ENCODE results near the gene STRIP2. TPM values are rescaled to one million over a fixed set of nuclear protein-coding genes. Genes with fewer than 3 reads are reported as not detected.

The STRIP2 gene
- total and polyA plus RNA-seq, 9 donors: 0.12 to 1.6 (median 0.92) TPM

GRCh38 chr7:129456421-129456820, 22.2 kb downstream of the STRIP2 start:
- TF ChIP-seq POLR2A (IDR thresholded peaks at IDR 0.05) (no peak), EP300 (IDR thresholded peaks at IDR 0.05) (no peak), CTCF (IDR thresholded peaks at IDR 0.05) (no peak)
- H3K4me3 ChIP-seq: no peak overlapping the region
- no peaks in the 10 kb centered on the region for H3K36me3 ChIP-seq
- intact Hi-C loops (cut with DNase I): loop anchor here in 1 of 4 donors (10.0 kb wide), 1 partner anchor 82 kb away; no protein-coding TSS in a partner anchor
- no peaks in the 10 kb centered on the region for H3K27me3 ChIP-seq
- no peaks in the 10 kb centered on the region for H3K9me3 ChIP-seq
- no peak overlapping the region for H3K27ac ChIP-seq
- H3K4me1 ChIP-seq (ENCODE audit: insufficient read depth): no peaks in the 10 kb centered on the region
- DNase-seq: no peak
- WGBS, 3 donors: 93 to 94% (median 93%) methylated on average over 10 of the region's 10 CpGs

- H3K27ac ChIP-seq: no peak overlapping the region
- H3K27me3 ChIP-seq: no peaks in the 10 kb centered on the region
- no peak for TF ChIP-seq EP300 (IDR thresholded peaks at IDR 0.05)
- H3K4me1 ChIP-seq (ENCODE audit: insufficient read depth): no peaks in the 10 kb centered on the region
- H3K9me3 ChIP-seq: no peaks in the 10 kb centered on the region
- no peaks in the 10 kb centered on the region for H3K36me3 ChIP-seq
- intact Hi-C loops (cut with DNase I): loop anchor here in 1 of 4 donors (10.0 kb wide), 1 partner anchor 82 kb away; no protein-coding TSS in a partner anchor
- WGBS, 3 donors: 85 to 89% (median 88%) methylated on average over 3 of the region's 3 CpGs
- no peak overlapping the region for H3K4me3 ChIP-seq
- no peak for DNase-seq
Observed at GRCh38 chr7:129457101-129457500, 22.9 kb downstream of the STRIP2 start.

- Histone ChIP-seq H3K9me3 (no peaks in the 10 kb centered on the region), H3K27ac (no peak overlapping the region), H3K27me3 (no peaks in the 10 kb centered on the region), H3K36me3 (no peaks in the 10 kb centered on the region), H3K4me3 (no peak overlapping the region), H3K4me1 (ENCODE audit: insufficient read depth) (no peaks in the 10 kb centered on the region)
- intact Hi-C loops (cut with DNase I): loop anchor here in 1 of 4 donors (10.0 kb wide), 1 partner anchor 83 kb away; no protein-coding TSS in a partner anchor
- DNase-seq: no peak
- 91 to 97% (median 97%) methylated on average over 5 of the region's 5 CpGs for WGBS, 3 donors
- TF ChIP-seq EP300 (IDR thresholded peaks at IDR 0.05) (no peak), CTCF (IDR thresholded peaks at IDR 0.05) (no peak)
Observed at GRCh38 chr7:129458171-129458570, 23.9 kb downstream of the STRIP2 start.

- WGBS, 3 donors: 97 to 99% (median 98%) methylated on average over 2 of the region's 2 CpGs
- intact Hi-C loops (cut with DNase I): loop anchor here in 1 of 4 donors (10.0 kb wide), 1 partner anchor 247 kb away; no protein-coding TSS in a partner anchor
- no peak overlapping the region for H3K27ac ChIP-seq
- no peak overlapping the region for H3K4me3 ChIP-seq
- no peak for DNase-seq
- TF ChIP-seq POLR2A (IDR thresholded peaks at IDR 0.05): no peak
- no peak for TF ChIP-seq EP300 (IDR thresholded peaks at IDR 0.05)
- TF ChIP-seq CTCF (IDR thresholded peaks at IDR 0.05): no peak
- H3K4me1 ChIP-seq (ENCODE audit: insufficient read depth): no peaks in the 10 kb centered on the region
- no peaks in the 10 kb centered on the region for H3K36me3 ChIP-seq
- H3K27me3 ChIP-seq: no peaks in the 10 kb centered on the region
- H3K9me3 ChIP-seq: no peaks in the 10 kb centered on the region
Observed at GRCh38 chr7:129461809-129462208, 27.6 kb downstream of the STRIP2 start.

GRCh38 chr7:129462420-129462819, 28.2 kb downstream of the STRIP2 start:
- Histone ChIP-seq H3K4me3 (no peak overlapping the region), H3K4me1 (ENCODE audit: insufficient read depth) (no peaks in the 10 kb centered on the region), H3K27me3 (no peaks in the 10 kb centered on the region), H3K36me3 (no peaks in the 10 kb centered on the region), H3K27ac (no peak overlapping the region), H3K9me3 (no peaks in the 10 kb centered on the region)
- intact Hi-C loops (cut with DNase I): loop anchor here in 1 of 4 donors (10.0 kb wide), 1 partner anchor 248 kb away; no protein-coding TSS in a partner anchor
- DNase-seq: no peak
- WGBS, 3 donors: 84 to 85% (median 84%) methylated on average over 1 of the region's 1 CpG
- no peak for TF ChIP-seq CTCF (IDR thresholded peaks at IDR 0.05)
- no peak for TF ChIP-seq POLR2A (IDR thresholded peaks at IDR 0.05)
- TF ChIP-seq EP300 (IDR thresholded peaks at IDR 0.05): no peak

All from ovary (tissue), 9 donors.